Measurements from ENCODE around the gene ZNF618.

The ZNF618 gene

DNA sequence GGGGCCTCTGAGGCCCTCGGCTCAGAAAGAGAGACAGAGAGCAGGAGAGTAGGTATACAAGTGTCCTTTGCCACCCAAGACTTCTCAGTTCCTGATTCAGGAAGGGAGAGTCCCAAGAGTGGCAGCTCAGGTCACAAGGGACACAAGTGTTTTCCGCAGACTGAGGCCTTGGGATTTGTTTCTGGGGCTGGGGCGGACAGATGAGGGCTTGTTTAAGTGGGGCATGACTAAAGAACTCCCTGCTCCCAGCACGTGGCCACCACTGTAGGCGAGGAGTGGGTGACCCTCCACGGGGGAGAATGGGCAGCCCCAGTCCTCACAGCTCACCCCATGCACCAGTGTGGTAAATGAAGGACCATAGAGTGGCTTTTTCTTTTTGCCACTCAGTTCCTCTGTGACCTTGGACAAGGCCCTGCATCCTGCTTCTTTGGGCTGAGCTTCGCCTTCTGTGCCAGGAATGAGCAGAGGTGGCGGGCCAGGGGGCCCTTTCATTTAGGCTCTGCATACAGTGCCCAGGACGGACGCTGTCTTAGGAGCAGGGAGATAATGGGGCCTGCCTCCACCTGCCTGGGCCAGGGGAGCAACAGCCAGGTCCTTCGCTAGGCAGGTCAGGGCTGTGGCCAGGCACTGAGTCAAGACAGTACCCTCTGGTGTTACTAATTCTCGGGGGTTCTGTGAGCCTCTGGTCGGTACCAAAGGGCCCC is 151.2 kb downstream of the ZNF618 start:
- Mint-ChIP-seq H3K27ac (no peak overlapping the region), H3K4me1 (ENCODE audit: low read depth) (no peaks in the 10 kb centered on the region), H3K27me3 (no peaks in the 10 kb centered on the region), H3K9me3 (peaks cover 21% of the 10 kb centered on the region), H3K4me3 (no peak overlapping the region), H3K36me3 (ENCODE audit: low read depth) (peaks cover 25% of the 10 kb centered on the region)
- intact Hi-C loops (cut with micrococcal nuclease): no loop called here

DNA sequence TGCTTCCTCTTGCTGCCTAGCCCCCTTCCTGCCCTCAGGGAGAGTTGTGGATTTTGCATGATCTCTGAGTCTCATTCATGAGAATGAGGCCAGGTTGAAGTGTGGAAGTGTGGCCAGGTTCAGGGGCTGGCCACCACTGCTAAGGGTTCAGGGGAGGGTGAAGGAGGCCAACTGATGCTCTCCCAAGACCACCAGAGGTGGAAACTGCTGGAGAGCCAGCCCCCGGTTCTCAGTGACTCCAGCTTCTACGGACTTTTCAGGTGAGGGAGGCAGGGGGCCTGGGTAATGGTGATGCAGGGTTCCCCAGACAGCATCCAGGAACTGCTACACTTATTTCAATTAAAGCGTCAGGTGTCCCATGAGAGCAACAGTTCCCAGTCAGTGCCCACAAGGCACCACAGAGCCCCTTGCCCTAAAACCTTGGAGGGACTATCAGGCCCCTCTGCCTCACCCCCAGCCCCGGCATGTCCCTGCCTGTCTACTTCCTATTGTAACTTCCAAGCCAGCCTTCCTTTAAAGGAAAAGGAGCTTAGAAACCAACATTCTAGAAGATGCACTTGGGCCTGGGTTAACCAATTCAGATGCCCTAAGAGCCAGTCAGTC is 151.9 kb downstream of the ZNF618 start:
- intact Hi-C loops (cut with micrococcal nuclease): no loop called here
- H3K9me3 Mint-ChIP-seq: peaks cover 17% of the 10 kb centered on the region

DNA sequence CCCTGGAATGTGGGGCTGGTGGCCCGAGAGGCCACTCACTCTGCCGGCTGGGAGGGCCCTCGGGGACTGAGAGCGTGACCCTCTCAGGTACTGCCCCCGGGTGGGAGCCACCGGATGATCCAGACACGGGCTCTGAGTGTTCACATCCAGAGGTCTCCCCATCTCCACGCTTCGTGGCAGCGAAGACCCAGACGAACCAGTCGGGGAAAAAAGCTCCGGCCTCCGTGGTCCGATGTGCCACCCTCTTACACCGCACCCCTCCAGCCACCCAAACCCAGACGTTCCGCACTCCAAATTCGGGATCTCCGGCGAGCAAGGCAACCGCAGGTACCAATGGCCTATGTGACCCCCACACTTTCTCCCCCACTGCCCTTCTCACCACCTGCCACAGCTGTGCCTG is 152.5 kb downstream of the ZNF618 start:
- intact Hi-C loops (cut with micrococcal nuclease): no loop called here
- no peak overlapping the region for H3K27ac Mint-ChIP-seq
- no peak overlapping the region for H3K4me3 Mint-ChIP-seq
- H3K27me3 Mint-ChIP-seq: no peaks in the 10 kb centered on the region
- H3K9me3 Mint-ChIP-seq: peaks cover 10% of the 10 kb centered on the region
- no peaks in the 10 kb centered on the region for H3K4me1 Mint-ChIP-seq (ENCODE audit: low read depth)
- peaks cover 28% of the 10 kb centered on the region for H3K36me3 Mint-ChIP-seq (ENCODE audit: low read depth)

More for the DNA sequence above, 151.9 kb downstream of the ZNF618 start:
- peaks cover 29% of the 10 kb centered on the region for H3K36me3 Mint-ChIP-seq (ENCODE audit: low read depth)
- no peak overlapping the region for H3K4me3 Mint-ChIP-seq
- H3K4me1 Mint-ChIP-seq (ENCODE audit: low read depth): no peaks in the 10 kb centered on the region
- H3K27ac Mint-ChIP-seq: no peak overlapping the region
- H3K27me3 Mint-ChIP-seq: no peaks in the 10 kb centered on the region

DNA sequence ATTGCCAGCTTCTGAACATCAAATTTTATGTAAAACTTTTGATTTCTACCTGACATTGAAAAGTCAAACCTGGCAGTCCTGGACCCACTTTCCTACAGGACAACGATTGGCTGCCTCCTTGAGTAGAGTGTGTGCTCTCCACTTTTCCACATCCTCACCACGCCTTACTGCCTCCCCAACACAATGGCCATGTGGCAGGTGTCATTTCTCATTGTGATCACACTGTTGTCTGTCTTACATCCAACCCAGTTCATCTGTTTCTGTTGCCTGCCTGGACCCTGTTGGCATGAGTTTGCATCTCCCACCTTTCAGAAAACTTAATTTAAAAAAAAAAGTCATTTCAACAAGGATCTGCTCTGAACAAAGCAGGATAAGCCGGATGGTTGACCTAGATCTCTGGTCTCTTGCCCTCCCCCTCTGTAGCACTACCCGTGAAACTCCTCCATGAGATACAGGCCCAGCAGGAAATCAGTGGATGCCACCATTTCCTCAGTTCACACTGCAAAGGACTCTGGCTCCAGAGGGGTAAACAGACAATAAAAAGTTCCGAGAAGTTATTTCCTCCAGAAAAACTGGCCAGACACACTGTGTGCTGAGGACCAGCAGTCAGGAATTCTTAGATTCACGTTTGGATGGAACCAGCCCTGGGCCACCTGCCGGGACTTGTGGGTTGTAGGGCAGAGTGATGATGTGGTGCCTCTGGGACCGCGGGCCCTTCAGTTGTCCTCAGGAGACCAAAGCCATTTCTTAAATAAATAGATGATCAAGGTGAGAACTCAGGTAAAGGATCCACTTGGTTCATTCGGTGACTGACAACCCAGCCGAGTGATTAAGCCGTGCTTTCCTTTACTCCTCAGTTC is 153.4 kb downstream of the ZNF618 start:
- H3K27me3 Mint-ChIP-seq: no peaks in the 10 kb centered on the region
- intact Hi-C loops (cut with micrococcal nuclease): no loop called here
- H3K36me3 Mint-ChIP-seq (ENCODE audit: low read depth): peaks cover 20% of the 10 kb centered on the region
- H3K9me3 Mint-ChIP-seq: peaks cover under 1% of the 10 kb centered on the region
- H3K4me3 Mint-ChIP-seq: no peak overlapping the region
- H3K4me1 Mint-ChIP-seq (ENCODE audit: low read depth): no peaks in the 10 kb centered on the region
- H3K27ac Mint-ChIP-seq: no peak overlapping the region

DNA sequence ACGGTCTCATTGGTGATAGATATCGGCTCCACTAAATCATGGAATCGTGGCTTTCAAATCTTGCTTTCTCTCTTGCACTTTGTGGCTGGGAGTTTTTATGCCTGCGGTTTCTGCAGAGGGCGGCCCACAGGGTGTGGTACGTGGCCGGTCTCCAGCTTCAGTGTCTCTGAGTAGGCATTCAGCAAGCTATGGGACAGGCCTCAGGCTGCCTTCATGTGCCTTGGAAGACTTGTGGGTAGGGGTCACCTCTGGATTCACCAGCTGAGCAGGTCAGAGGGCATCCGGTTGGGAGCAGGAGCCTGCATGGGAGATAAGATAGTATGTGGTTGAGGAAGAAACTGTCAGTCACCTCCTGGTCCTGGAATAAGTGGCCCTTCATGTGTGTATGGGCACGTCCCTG is 154.3 kb downstream of the ZNF618 start:
- Mint-ChIP-seq H3K27me3 (no peaks in the 10 kb centered on the region), H3K4me1 (ENCODE audit: low read depth) (no peaks in the 10 kb centered on the region), H3K4me3 (no peak overlapping the region), H3K9me3 (no peaks in the 10 kb centered on the region), H3K27ac (no peak overlapping the region), H3K36me3 (ENCODE audit: low read depth) (peaks cover 16% of the 10 kb centered on the region)
- intact Hi-C loops (cut with micrococcal nuclease): no loop called here

DNA sequence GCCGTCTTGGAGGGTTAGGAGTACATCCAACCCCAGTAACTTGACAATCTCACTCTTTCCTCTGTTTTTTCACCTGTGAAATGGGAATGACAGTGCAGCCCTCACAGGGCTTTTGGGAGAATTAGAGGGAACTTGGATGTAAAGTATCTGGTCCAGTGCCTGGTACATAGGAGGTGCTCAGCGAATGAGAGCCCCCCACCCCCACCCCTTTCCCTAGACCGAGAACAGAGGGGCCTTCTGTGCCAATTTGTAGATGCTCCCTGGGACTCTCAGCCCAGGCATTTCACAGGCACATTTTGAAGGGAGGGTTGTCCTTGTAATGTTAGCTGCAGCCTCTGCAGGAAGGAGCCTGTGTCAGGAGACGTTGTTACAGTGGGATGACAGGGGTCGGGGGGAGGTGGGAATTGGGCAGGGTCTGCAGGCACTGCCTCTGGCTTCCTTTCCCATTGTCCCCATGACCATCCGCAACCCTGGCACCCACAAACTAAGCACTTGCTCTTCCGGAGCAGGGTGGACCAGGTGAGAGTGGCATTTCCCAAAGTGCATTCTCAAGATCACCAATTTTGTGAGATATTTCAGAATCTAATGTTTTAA is 155.0 kb downstream of the ZNF618 start:
- Mint-ChIP-seq H3K4me3 (no peak overlapping the region), H3K27ac (no peak overlapping the region), H3K9me3 (no peaks in the 10 kb centered on the region), H3K36me3 (ENCODE audit: low read depth) (peaks cover 24% of the 10 kb centered on the region), H3K4me1 (ENCODE audit: low read depth) (no peaks in the 10 kb centered on the region), H3K27me3 (no peaks in the 10 kb centered on the region)
- intact Hi-C loops (cut with micrococcal nuclease): no loop called here

DNA sequence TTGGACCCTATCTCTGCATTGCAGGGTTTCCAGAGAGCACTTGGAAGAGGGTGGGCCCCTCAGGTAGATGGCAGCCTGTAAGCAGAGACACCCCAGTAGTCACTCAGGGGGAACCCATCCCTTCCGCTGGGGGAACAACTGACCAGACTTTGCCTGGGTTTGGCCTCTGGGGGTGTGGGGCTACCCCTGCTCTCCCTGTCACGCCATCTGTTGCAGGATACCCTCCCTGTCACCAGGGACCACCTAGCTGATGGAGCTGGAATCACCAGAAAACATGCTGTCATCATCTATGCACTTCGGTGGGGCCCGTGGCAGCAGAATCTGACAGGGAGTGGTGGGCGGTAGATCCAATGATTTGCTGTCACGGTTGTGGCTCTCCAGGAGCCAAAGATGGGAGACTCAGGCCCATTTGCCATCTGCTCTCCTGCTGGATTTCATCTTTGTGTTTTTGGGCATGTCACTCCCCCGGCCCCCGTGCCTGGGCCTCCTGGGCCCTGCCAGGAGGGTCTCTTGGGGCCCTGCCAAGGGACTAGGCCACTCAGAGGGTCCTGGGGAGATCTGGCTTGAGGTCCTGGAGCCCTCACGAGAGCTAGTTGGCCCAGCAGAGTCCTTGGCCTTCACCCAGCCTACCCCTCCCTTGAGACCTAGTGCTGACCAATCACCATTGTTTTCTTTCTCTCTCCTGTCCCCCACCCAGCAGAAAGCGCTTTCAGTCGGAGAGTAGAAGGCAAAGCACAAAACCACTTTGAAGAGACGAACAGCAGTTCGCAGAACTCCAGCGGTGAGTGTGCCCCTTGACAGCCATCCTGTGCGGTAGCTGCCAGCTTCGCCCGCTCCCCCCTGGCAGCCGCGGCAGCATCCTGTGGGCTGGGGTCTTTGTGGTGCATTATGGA is 156.1 kb downstream of the ZNF618 start:
- no peaks in the 10 kb centered on the region for H3K4me1 Mint-ChIP-seq (ENCODE audit: low read depth)
- peaks cover 34% of the 10 kb centered on the region for H3K36me3 Mint-ChIP-seq (ENCODE audit: low read depth)
- H3K9me3 Mint-ChIP-seq: no peaks in the 10 kb centered on the region
- no peak overlapping the region for H3K4me3 Mint-ChIP-seq
- intact Hi-C loops (cut with micrococcal nuclease): loop anchor here (2.0 kb wide), 1 partner anchor 225 kb away; no protein-coding TSS in a partner anchor
- no peaks in the 10 kb centered on the region for H3K27me3 Mint-ChIP-seq
- H3K27ac Mint-ChIP-seq: no peak overlapping the region

DNA sequence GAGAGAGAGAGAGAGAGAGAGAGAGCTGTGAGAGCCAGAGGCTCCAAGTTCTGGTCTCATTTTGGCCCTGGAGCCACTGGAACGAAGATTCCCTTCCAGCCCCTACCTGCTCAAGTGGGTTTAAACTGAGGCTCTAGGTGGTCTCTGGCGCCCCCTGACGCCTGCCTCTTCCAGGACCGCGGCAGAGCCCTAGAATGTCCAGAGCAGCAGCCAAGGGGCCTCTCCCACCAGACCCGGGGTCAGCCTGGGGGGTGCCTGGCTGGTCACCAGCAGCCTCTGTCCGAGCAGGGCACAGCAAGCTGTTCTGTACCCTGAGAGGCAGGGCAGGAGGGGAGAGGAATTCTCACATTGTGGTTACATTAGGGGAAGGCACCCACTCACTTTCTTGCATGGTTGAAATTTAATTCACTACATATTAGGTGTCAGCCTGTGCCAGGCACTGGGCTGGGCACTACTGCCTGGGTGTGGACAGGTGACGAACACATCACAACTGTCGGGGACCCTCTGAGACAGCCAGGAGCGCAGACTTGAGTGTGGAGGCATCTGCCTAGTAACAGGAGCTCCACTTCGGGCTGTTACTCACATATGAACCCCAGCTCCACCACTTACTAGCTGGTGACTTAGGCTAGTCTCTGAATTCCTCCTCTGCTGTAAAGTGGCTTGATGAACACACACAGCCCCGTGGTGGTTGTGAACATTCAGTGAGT is 157.4 kb downstream of the ZNF618 start:
- Mint-ChIP-seq H3K36me3 (ENCODE audit: low read depth) (peaks cover 37% of the 10 kb centered on the region), H3K4me1 (ENCODE audit: low read depth) (no peaks in the 10 kb centered on the region), H3K27me3 (no peaks in the 10 kb centered on the region), H3K27ac (no peak overlapping the region), H3K9me3 (no peaks in the 10 kb centered on the region), H3K4me3 (no peak overlapping the region)
- intact Hi-C loops (cut with micrococcal nuclease): loop anchor here (2.0 kb wide), 1 partner anchor 227 kb away; no protein-coding TSS in a partner anchor

DNA sequence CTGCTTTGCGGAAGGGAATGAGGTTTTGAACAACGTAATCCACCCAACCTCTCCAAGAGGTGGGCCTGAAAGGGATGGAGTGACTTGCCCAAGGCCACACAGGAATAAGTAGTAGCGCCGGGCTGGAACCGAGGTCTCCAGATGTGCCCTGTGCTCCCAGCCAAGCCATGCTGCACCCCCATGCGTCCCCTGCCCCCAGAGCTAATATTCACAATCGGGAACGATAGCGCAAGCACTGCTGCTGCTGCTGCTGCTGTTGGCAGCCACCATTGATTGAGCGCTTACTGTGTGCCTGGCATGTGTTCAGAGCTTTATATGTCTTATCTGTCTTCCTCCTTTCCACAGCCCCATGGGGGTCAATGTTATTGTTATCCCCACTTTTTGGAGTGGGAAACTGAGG is 158.1 kb downstream of the ZNF618 start:
- Mint-ChIP-seq H3K27ac (no peak overlapping the region), H3K4me3 (no peak overlapping the region), H3K4me1 (ENCODE audit: low read depth) (no peaks in the 10 kb centered on the region), H3K9me3 (no peaks in the 10 kb centered on the region), H3K36me3 (ENCODE audit: low read depth) (peaks cover 31% of the 10 kb centered on the region), H3K27me3 (no peaks in the 10 kb centered on the region)
- intact Hi-C loops (cut with micrococcal nuclease): no loop called here

DNA sequence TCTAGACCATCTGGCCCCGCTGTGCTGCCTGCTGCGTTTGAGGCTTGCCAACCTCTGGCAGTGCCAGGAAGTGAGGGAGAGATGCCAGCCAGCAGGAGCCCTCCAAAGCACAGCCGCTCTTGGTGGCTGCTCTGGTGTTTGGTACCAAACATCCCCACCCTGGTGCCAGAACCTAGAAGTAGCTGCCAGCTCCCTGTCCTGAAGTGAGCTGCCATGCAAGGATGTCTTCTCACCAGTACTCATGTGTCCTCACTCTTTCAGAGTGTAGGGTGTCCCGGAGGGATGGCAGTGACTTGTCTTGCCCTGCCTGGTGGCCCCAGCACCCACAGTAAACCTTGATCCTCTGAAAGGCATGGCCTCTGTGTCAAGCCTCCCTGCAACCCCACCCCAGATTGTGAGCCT is 158.6 kb downstream of the ZNF618 start:
- H3K27me3 Mint-ChIP-seq: no peaks in the 10 kb centered on the region
- no peaks in the 10 kb centered on the region for H3K4me1 Mint-ChIP-seq (ENCODE audit: low read depth)
- intact Hi-C loops (cut with micrococcal nuclease): no loop called here
- no peak overlapping the region for H3K27ac Mint-ChIP-seq
- no peaks in the 10 kb centered on the region for H3K9me3 Mint-ChIP-seq
- H3K4me3 Mint-ChIP-seq: no peak overlapping the region
- peaks cover 29% of the 10 kb centered on the region for H3K36me3 Mint-ChIP-seq (ENCODE audit: low read depth)

DNA sequence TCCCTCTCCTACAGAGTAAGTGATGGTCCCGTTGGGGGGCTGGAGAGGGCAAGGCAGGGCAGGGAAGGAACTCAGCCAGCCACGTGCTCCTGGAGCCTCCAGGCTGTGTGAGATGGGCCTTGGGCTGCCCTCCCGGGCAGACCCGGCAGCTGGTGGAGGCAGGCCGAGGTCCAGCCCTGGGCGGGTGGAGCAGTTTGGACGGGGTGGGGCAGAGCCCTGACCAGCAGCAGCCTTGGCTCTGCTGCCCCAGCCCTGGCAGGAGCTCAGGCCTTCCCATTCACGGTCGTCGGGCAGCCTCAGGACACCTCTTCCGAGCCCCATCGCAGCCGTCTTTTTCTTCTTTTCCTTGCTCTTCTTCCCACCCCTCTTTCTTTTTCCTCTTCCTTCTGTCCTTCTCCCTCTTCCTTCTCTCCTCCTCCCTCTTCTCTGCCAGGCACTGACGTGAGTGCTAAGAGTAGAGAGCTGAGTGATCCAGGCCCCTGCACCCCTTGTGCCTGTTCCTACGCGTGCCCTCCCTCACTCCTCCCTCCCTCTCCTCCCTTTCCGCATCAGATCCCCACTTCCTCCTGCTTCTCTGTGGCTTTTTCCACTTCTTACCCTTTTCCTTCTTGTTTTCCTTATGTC is 159.2 kb downstream of the ZNF618 start:
- no peak overlapping the region for H3K27ac Mint-ChIP-seq
- no peak overlapping the region for H3K4me3 Mint-ChIP-seq
- no peaks in the 10 kb centered on the region for H3K27me3 Mint-ChIP-seq
- peaks cover 29% of the 10 kb centered on the region for H3K36me3 Mint-ChIP-seq (ENCODE audit: low read depth)
- no peaks in the 10 kb centered on the region for H3K4me1 Mint-ChIP-seq (ENCODE audit: low read depth)
- H3K9me3 Mint-ChIP-seq: no peaks in the 10 kb centered on the region
- intact Hi-C loops (cut with micrococcal nuclease): no loop called here

DNA sequence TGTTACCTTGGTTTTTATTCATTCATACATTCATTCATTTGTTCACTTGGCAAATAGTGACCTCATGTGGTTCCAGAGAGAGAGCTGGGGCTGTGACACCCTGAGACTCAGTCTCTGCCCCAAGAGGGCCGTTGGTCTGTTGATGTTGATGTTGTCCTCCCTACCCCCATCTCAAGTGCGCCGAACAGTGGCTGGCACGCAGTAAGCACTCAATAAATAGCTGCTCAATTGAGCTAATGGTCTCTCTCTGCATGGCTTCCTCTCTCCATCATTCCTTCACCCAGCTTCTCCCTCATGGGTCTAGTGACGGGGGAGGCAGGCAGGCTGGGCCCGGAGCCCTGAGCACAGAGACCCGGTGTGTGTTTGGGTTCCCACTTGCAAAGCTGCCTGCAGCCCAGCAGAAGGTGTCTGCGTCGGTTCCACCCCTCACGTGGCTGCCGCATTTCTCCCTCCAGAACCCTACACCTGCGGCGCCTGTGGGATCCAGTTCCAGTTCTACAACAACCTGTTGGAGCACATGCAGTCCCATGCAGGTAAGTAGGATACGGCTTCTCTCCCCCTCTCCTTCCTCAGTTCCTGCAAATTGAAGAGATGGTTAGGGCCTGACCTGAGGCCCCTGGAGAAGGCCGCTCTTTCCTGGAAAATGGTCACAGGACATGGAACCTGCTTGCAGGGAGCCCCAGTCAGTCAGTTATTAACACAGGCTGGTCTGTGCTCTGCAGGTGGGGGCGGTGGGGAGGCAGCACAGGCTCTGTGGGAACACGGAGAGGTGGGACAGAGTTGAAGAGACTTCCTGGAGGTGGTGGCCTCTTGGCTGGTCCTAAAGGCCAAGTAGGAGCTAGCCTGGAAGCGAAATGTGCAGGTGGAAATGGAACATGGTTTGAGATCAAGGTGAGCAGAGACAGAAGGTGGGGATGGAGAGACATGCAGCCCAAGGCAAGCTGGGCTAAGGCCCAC is 160.0 kb downstream of the ZNF618 start:
- intact Hi-C loops (cut with micrococcal nuclease): no loop called here
- no peaks in the 10 kb centered on the region for H3K4me1 Mint-ChIP-seq (ENCODE audit: low read depth)
- H3K4me3 Mint-ChIP-seq: no peak overlapping the region
- no peaks in the 10 kb centered on the region for H3K27me3 Mint-ChIP-seq
- no peaks in the 10 kb centered on the region for H3K9me3 Mint-ChIP-seq
- peaks cover 29% of the 10 kb centered on the region for H3K36me3 Mint-ChIP-seq (ENCODE audit: low read depth)
- H3K27ac Mint-ChIP-seq: no peak overlapping the region

Measured in dendritic cell treated with granulocyte-macrophage colony-stimulating factor and Interleukin-4, amounts not matched to agents 40 ng/mL and 50 ng/mL, for 4 days (primary cell).